Stomach (tissue), 4 donors: Measurements from ENCODE around the gene LRFN3.

Source experiments
- CTCF ChIP-seq, 7 experiments: fragments of 450-650 bp in 4 of 7; fragments of 200-600 bp in 3 of 7; sonication (generic) in 3 of 7; IDR thresholded peaks; one replicate each; pipeline ENCODE4 v1.5.1; 2016 to 2019; ENCODE audit warnings: antibody characterized with exemption in 7 of 7, control low read depth in 2 of 7, mild to moderate bottlenecking in 1 of 7
- POLR2A ChIP-seq, 4 donors: fragments of 450-650 bp; IDR thresholded peaks; one replicate each; pipeline ENCODE4 v1.6.1; 2016; ENCODE audit warnings: antibody characterized with exemption in 4 of 4, control low read depth in 2 of 4, mild to moderate bottlenecking in 1 of 4, moderate library complexity in 1 of 4

GRCh38 chr19:35992907-35993765, 57.0 kb downstream of the LRFN3 start:
- TF ChIP-seq CTCF (IDR thresholded peaks at IDR 0.05) (no peak), POLR2A (IDR thresholded peaks at IDR 0.05) (no peak)
